IPS-NIHi7 (cell line): ENCODE results near the gene ZNF385B.
"Not testable (repeated sequence)": the region's sequence is repeated elsewhere in the genome, so short reads cannot be mapped to it uniquely, and the experiment has no call there.

Experiments
- DNase-seq: peaks from one replicate; pipeline ENCODE4 v3.0.0; 2012; ENCODE audit warnings: mixed read lengths; ENCODE audit errors: extremely low spot score

The ZNF385B gene

GRCh38 chr2:179861416-179862067 lies at the start of gene ZNF385B:
Gene ZNF385B (minus strand): TSS chr2:179861612.
- peak; percentile 43 for DNase-seq

- DNase-seq, result peak; percentile 23
Observed at GRCh38 chr2:179910735-179911113, 49.3 kb upstream of the ZNF385B start.

- no peak for DNase-seq
Observed at GRCh38 chr2:179909845-179910734, 48.7 kb upstream of the ZNF385B start.

GRCh38 chr2:179900655-179901054 lies 39.2 kb upstream of the ZNF385B start:
- no peak for DNase-seq

GRCh38 chr2:179899666-179900065 lies 38.3 kb upstream of the ZNF385B start:
- no peak for DNase-seq

- DNase-seq, result peak; percentile 66
Observed at GRCh38 chr2:179898873-179899272, 37.5 kb upstream of the ZNF385B start.

- DNase-seq, result no peak
Observed at GRCh38 chr2:179893616-179894015, 32.2 kb upstream of the ZNF385B start.

- no peak for DNase-seq
Observed at GRCh38 chr2:179891237-179891636, 29.8 kb upstream of the ZNF385B start.

- DNase-seq, result no peak
Observed at GRCh38 chr2:179890666-179891065, 29.3 kb upstream of the ZNF385B start.

- not testable (repeated sequence) for DNase-seq
Observed at GRCh38 chr2:179888642-179889041, 27.2 kb upstream of the ZNF385B start.

GRCh38 chr2:179884193-179884592 lies 22.8 kb upstream of the ZNF385B start:
- no peak for DNase-seq

- no peak for DNase-seq
Observed at GRCh38 chr2:179882851-179883806, 21.7 kb upstream of the ZNF385B start.

- DNase-seq, result no peak
Observed at GRCh38 chr2:179877601-179878364, 16.4 kb upstream of the ZNF385B start.

- no peak for DNase-seq
Observed at GRCh38 chr2:179876266-179876665, 14.9 kb upstream of the ZNF385B start.

GRCh38 chr2:179875864-179876263 lies 14.5 kb upstream of the ZNF385B start:
- no peak for DNase-seq

GRCh38 chr2:179862898-179863458 lies 1.6 kb upstream of the ZNF385B start:
- no peak for DNase-seq

- no peak for DNase-seq
Observed at GRCh38 chr2:179861027-179861415, 391 bp downstream of the ZNF385B start.

GRCh38 chr2:179860255-179861026 lies 971 bp downstream of the ZNF385B start:
- DNase-seq, result peak; percentile 48

GRCh38 chr2:179859523-179859922 lies 1.9 kb downstream of the ZNF385B start:
- no peak for DNase-seq

- DNase-seq, result no peak
Observed at GRCh38 chr2:179857236-179857635, 4.2 kb downstream of the ZNF385B start.
